HS-27A (cell line): Measurements from ENCODE around the gene KIAA1671.
"Not testable (repeated sequence)": the region's sequence is repeated elsewhere in the genome, so short reads cannot be mapped to it uniquely, and the experiment has no call there.

Experiments
- DNase-seq: peaks from one replicate; pipeline ENCODE4 v3.0.0-alpha.2; 2012; ENCODE audit warnings: low read depth, missing footprints

KIAA1671 gene

DNA sequence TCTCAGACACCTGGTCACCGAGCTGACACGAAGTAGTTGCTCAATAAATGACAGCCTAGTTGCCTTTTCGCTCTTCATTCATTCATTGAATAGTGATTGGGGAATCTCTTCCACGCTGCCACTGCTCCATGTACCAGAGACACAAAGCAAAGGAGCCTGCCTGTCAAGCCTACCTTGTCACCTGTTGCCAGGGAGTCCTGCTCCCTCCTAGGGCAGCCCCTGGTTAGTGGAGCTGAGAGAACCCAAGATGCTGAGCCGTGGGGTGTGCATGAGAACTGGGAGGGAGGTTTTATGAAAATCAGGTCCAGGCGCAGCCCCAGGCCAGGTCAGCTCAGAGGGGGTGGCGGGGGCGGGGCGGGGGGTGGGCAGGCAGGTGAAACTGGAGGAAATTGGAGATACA, 285.5 kb downstream of the KIAA1671 start:
- not testable (repeated sequence) for DNase-seq
